GM21360 (cell line): ENCODE data around the gene UIMC1.

Source experiments
- ATAC-seq: cut with Tn5 transposase; IDR thresholded peaks from one replicate; pipeline ENCODE4 v1.9.1; 2021; ENCODE audit warnings: mild to moderate bottlenecking, moderate library complexity; ENCODE audit not compliant: unreplicated experiment

Gene UIMC1

GRCh38 chr5:176886336-176887251, 120.0 kb downstream of the UIMC1 start:
- no peak for ATAC-seq

GRCh38 chr5:176884571-176884890, 122.0 kb downstream of the UIMC1 start:
- no peak for ATAC-seq

- ATAC-seq, result no peak
These were observed 122.6 kb downstream of the UIMC1 start for GRCh38 chr5:176883700-176884570.

DNA sequence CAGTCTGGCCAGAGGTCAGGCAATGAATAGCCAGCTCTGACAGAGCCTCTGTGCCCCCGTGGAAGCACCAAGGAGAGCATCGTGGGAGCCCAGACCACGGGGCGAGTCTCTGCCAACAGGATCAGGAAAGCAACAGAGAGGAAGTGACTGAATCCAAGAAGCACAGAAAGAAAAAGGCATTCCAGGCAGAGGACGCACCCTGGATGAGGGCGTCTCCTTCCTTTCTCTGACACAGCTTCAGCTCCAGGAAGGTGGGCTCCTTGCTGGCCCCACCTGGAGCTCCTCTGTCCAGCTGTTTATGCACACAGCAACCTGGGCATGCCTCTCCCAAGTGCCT, 124.0 kb downstream of the UIMC1 start:
- no peak for ATAC-seq

- no peak for ATAC-seq
These were observed 124.6 kb downstream of the UIMC1 start for GRCh38 chr5:176881816-176882566.

- ATAC-seq, result no peak
These were observed 125.4 kb downstream of the UIMC1 start for GRCh38 chr5:176881021-176881749.

DNA sequence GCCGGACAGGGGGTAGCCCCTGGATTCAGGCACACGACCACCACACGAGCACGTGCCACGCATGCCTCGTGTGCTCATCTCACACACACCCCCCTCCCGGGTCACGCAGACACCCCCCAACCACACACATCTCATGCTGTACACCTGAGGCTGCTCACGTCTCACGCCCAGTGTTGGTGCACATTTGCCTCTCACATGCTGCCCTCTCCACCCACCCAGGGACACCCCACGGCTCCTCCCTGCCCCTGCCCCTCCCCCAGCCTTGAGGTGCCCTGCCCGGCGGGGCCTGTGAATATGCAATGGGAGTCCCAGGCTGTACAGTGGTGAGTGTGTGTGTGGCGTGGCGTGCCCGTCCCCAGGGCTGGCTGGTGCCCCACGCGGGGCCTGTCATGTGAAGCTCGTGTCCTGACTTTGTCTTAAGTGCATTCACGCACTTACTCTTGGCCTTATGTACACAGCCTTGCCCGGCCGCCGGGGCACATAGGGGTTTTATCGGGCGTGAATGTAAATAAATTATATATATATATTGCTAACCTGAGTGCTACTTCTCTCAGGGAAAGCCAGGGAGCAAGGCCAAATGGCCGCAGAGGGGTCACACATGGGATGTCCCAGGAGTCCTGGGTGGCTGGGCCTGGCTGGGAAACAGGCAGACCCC, 126.1 kb downstream of the UIMC1 start:
- no peak for ATAC-seq

- ATAC-seq, result no peak
These were observed 126.8 kb downstream of the UIMC1 start for GRCh38 chr5:176879663-176880361.

GRCh38 chr5:176878906-176879662, 127.5 kb downstream of the UIMC1 start:
- ATAC-seq, result no peak

GRCh38 chr5:176878463-176878862, 128.1 kb downstream of the UIMC1 start:
- no peak for ATAC-seq

GRCh38 chr5:176877793-176878331, 128.7 kb downstream of the UIMC1 start:
- ATAC-seq, result no peak

DNA sequence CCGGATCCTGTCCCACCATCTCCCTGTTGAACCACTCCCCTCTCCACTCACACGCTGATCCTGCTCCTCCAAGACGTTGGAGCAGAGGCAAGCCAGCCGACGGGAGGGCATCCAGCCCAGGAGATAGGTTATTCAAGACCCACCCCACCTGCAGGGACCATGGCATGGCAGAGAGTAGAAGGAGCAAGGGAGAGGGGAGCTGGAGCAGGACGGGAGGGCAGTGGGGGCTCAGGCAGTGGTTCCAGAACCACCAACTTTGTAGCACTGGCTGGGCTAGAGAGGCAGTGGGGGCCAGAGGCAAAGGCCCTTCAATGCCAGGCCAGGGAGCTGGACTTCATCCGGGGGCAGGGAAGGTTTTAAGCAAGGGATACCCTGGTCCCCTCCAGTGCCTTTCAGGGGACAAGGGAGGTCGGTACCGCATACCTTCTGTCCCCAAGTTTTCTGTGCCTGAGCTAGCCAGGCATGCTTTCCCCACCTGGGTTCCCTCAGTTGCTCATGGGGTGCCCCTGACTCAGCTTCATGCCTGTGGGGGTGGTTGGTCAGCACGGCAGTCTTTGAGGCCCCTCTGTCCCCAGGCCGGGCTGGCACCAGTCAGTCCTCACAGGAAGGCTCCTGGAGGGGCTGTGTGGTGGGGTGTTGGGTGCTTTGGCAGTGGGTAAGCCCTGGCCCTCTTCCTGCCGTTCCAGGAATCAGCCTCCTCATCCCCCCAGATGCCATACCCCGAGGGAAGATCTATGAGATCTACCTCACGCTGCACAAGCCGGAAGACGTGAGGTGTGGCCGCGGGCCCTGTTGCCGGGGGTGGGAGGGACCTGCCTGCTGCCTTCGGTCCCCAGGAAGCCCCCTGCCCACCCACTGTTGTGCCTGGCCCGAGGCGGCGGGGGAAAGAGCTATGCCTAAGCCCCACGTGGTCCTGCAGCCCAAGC, 129.8 kb downstream of the UIMC1 start:
- ATAC-seq, result no peak

GRCh38 chr5:176875783-176876505, 130.6 kb downstream of the UIMC1 start:
- ATAC-seq, result no peak

GRCh38 chr5:176875014-176875550, 131.5 kb downstream of the UIMC1 start:
- ATAC-seq, result no peak

GRCh38 chr5:176874198-176874780, 132.3 kb downstream of the UIMC1 start:
- ATAC-seq, result no peak

GRCh38 chr5:176873541-176874172, 132.9 kb downstream of the UIMC1 start:
- ATAC-seq, result no peak
